ENCODE measurements around the gene SPATA6L.

Gene SPATA6L

DNA sequence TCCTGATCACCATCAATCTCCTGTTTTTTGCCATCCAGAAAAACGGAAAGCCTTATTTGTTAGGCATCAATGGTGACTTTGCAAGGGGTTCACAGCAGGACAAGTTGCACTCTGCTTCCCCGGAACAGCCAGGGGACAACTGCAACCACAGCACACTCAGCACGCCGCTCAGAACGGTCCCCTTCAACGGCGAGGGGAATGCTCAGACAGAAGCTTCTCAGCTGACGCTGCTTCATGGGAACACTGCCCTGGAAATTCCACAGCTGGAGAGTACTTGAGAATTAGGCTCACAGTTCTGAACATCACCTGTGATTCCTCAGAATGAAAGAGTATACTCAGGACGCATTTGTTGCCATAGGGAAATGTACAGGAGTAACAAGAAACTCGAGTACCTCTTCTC, 44.3 kb downstream of the SPATA6L start:
- Histone ChIP-seq H3K27ac (no peak overlapping the region), H3K36me3 (peaks cover 0 to 14% (median 4%) of the 10 kb centered on the region in 3 donors), H3K27me3 (no peaks in the 10 kb centered on the region), H3K4me1 (peaks cover 0 to 3% (median 0%) of the 10 kb centered on the region in 4 donors), H3K9me3 (no peaks in the 10 kb centered on the region), H3K4me3 (no peak overlapping the region)
- TF ChIP-seq, protein P1, sequence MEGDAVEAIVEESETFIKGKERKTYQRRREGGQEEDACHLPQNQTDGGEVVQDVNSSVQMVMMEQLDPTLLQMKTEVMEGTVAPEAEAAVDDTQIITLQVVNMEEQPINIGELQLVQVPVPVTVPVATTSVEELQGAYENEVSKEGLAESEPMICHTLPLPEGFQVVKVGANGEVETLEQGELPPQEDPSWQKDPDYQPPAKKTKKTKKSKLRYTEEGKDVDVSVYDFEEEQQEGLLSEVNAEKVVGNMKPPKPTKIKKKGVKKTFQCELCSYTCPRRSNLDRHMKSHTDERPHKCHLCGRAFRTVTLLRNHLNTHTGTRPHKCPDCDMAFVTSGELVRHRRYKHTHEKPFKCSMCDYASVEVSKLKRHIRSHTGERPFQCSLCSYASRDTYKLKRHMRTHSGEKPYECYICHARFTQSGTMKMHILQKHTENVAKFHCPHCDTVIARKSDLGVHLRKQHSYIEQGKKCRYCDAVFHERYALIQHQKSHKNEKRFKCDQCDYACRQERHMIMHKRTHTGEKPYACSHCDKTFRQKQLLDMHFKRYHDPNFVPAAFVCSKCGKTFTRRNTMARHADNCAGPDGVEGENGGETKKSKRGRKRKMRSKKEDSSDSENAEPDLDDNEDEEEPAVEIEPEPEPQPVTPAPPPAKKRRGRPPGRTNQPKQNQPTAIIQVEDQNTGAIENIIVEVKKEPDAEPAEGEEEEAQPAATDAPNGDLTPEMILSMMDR (IDR thresholded peaks at IDR 0.05), result no peak
- intact Hi-C loops (cut with DNase I; ENCODE audit: low total_unique reads), result no loop called here
- DNase-seq, result no peak

DNA sequence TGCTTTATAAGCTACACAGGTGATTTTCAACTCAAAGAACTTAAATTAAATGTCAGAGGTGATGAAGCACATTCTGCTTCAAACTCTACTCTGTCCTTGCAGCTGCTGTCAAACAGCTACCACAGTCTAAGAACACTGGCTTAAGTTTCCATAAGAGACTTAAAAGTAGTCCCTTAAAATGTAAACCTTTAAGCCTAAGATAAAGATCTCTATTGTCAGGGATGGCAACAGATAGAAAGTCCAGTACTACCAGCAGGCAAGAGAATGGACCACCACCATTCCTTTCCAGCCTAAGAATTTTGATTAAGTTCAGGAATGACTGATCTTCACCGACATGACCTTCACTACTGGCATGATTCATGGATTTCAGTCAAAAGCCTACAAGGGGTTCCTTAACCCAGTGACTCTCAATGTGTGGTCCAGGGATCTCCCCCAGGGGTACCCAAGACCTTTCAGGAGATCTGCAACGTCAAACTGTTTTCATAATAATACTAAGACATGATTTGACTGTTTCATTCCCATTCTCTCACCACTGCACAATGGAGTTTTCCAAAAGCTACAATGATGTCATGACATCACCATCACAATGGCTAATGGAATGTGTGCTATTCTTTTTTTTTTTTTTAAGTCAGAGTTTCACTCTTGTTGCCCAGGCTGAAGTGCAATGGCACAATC, 45.3 kb downstream of the SPATA6L start:
- Histone ChIP-seq H3K27me3 (no peaks in the 10 kb centered on the region), H3K36me3 (peaks cover 0 to 14% (median 4%) of the 10 kb centered on the region in 3 donors), H3K4me1 (peaks cover 0 to 3% (median 0%) of the 10 kb centered on the region in 4 donors), H3K27ac (no peak overlapping the region), H3K4me3 (no peak overlapping the region), H3K9me3 (no peaks in the 10 kb centered on the region)
- TF ChIP-seq, protein P1 (IDR thresholded peaks at IDR 0.05), result no peak
- intact Hi-C loops (cut with DNase I; ENCODE audit: low total_unique reads), result no loop called here
- no peak for DNase-seq

DNA sequence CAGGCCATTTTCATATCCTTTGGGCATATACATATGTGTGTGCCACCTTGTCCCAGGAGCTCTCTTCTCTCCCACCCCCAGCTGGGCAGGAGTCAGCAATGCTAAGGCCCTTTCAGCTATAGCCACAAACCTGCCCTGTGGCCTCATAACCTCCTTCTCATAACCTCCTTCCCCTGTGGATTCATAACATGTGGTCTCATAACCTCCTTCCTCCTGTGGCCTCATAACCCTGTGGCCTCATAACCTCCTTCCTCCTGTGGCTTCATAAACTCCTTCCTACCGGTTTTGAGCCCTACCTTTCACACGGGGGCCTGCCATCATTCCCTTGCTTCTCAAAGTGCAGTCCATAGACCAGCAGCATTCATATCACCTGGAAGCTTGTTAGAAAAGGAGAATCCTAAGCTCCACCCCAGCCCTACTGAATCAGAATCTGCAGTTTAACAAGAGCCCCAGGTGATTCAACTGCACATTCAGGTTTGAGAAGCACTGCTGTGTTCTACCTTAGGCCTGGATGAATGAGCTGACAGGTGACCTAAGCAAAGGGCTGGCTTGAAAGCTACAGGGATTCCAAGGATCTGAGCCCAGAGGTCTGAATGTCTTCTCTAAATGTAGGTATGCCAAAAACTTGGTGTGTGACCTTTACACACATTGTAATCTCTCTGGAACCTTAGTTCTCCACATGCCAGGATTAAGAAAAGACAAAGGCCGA, 46.1 kb downstream of the SPATA6L start:
- H3K27me3 ChIP-seq, result no peaks in the 10 kb centered on the region
- TF ChIP-seq, protein P1 (IDR thresholded peaks at IDR 0.05), result no peak
- no peak overlapping the region for H3K27ac ChIP-seq
- H3K36me3 ChIP-seq, result peaks cover 0 to 13% (median 4%) of the 10 kb centered on the region in 3 donors
- peaks cover 0 to 3% (median 0%) of the 10 kb centered on the region in 4 donors for H3K4me1 ChIP-seq
- H3K9me3 ChIP-seq, result no peaks in the 10 kb centered on the region
- intact Hi-C loops (cut with DNase I; ENCODE audit: low total_unique reads), result no loop called here
- DNase-seq, result no peak
- H3K4me3 ChIP-seq, result no peak overlapping the region

DNA sequence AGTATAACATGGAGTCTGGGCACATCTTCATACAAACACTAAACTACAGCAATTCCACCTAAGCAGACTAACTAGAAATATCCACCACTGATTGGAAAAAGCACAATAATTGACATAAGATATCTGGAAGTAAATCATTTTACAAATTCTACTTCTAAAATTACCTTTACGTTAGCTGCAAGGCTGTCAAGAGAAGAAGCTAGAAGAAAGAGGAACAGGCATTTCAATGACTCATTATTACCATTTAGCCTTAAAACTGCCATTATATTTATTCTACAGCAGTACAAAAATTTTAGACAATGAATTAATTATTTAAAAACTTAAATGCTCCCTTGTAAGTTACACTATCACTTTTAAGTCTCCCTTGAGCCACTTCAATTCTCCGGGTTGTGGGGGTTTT, 47.6 kb downstream of the SPATA6L start:
- Histone ChIP-seq H3K27ac (no peak overlapping the region), H3K4me3 (no peak overlapping the region), H3K9me3 (no peaks in the 10 kb centered on the region), H3K4me1 (peaks cover 0 to 5% (median 0%) of the 10 kb centered on the region in 4 donors), H3K27me3 (no peaks in the 10 kb centered on the region), H3K36me3 (peaks cover 0 to 7% (median 4%) of the 10 kb centered on the region in 3 donors)
- DNase-seq, result no peak
- intact Hi-C loops (cut with DNase I; ENCODE audit: low total_unique reads), result no loop called here
- TF ChIP-seq, protein P1 (IDR thresholded peaks at IDR 0.05), result no peak

DNA sequence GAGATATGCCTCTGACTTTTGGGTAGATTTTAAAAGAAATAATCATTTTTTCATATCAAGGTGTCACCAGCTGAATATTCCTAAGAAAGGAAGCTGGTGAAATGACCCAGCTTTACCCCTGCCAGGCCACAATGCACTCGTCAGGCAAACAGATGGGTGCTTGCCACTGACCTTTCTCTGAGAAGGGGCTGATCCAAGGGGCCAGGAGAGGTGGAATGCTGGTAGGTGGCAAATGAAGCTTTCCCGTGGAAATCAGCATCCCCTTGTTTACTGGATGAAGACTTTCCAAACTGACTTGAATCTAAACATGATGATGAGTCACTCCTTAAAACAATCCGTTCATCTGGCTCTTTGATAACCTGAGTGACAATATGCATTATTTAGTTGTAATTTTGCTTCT, 48.5 kb downstream of the SPATA6L start:
- Histone ChIP-seq H3K4me3 (no peak overlapping the region), H3K9me3 (no peaks in the 10 kb centered on the region), H3K4me1 (peaks cover 0 to 5% (median 0%) of the 10 kb centered on the region in 4 donors), H3K27me3 (no peaks in the 10 kb centered on the region), H3K36me3 (peaks cover 0 to 7% (median 4%) of the 10 kb centered on the region in 3 donors), H3K27ac (no peak overlapping the region)
- DNase-seq, result no peak
- intact Hi-C loops (cut with DNase I; ENCODE audit: low total_unique reads), result no loop called here
- TF ChIP-seq, protein P1 (IDR thresholded peaks at IDR 0.05), result no peak
